Kidney capillary endothelial cell (primary cell): ENCODE measurements around the gene UCMA.
"Not testable (repeated sequence)": the region's sequence is repeated elsewhere in the genome, so short reads cannot be mapped to it uniquely, and the experiment has no call there.

ENCODE experiments used
- DNase-seq: peaks from one replicate; pipeline ENCODE4 v3.0.0-alpha.2; 2018; ENCODE audit warnings: low spot score

UCMA gene

GRCh38 chr10:13234172-13234571, at the start of gene UCMA:
UCMA (minus strand) TSS chr10:13234374; CDS start chr10:13234258, 116 bp downstream.
- no peak for DNase-seq

GRCh38 chr10:13282348-13282747, 48.2 kb upstream of the UCMA start:
- not testable (repeated sequence) for DNase-seq

- DNase-seq, result no peak
Measured at GRCh38 chr10:13276749-13277365, 42.7 kb upstream of the UCMA start.

GRCh38 chr10:13276146-13276545, 42.0 kb upstream of the UCMA start:
- DNase-seq, result not testable (repeated sequence)

- DNase-seq, result no peak
Measured at GRCh38 chr10:13272164-13272571, 38.0 kb upstream of the UCMA start.

GRCh38 chr10:13271552-13272163, 37.5 kb upstream of the UCMA start:
- no peak for DNase-seq

GRCh38 chr10:13270877-13271551, 36.8 kb upstream of the UCMA start:
- no peak for DNase-seq

- DNase-seq, result no peak
Measured at GRCh38 chr10:13268841-13269240, 34.7 kb upstream of the UCMA start.

GRCh38 chr10:13268310-13268709, 34.1 kb upstream of the UCMA start:
- no peak for DNase-seq

GRCh38 chr10:13263591-13263990, 29.4 kb upstream of the UCMA start:
- no peak for DNase-seq

- no peak for DNase-seq
Measured at GRCh38 chr10:13262433-13262832, 28.3 kb upstream of the UCMA start.

GRCh38 chr10:13257621-13258140, 23.5 kb upstream of the UCMA start:
- DNase-seq, result no peak

GRCh38 chr10:13256627-13257026, 22.5 kb upstream of the UCMA start:
- DNase-seq, result no peak

- no peak for DNase-seq
Measured at GRCh38 chr10:13253726-13254125, 19.6 kb upstream of the UCMA start.

- DNase-seq, result no peak
Measured at GRCh38 chr10:13247784-13248183, 13.6 kb upstream of the UCMA start.

GRCh38 chr10:13247246-13247645, 13.1 kb upstream of the UCMA start:
- no peak for DNase-seq

GRCh38 chr10:13242260-13242659, 8.1 kb upstream of the UCMA start:
- DNase-seq, result not testable (repeated sequence)

GRCh38 chr10:13241613-13242012, 7.4 kb upstream of the UCMA start:
- no peak for DNase-seq

- no peak for DNase-seq
Measured at GRCh38 chr10:13239923-13240322, 5.7 kb upstream of the UCMA start.

GRCh38 chr10:13238271-13239077, 4.3 kb upstream of the UCMA start:
- DNase-seq, result no peak

GRCh38 chr10:13236638-13237037, 2.5 kb upstream of the UCMA start:
- DNase-seq, result no peak

GRCh38 chr10:13234736-13235135, 562 bp upstream of the UCMA start:
- DNase-seq, result not testable (repeated sequence)
